OCI-LY3 (cell line): Measurements from ENCODE around the gene INPP5A.
"Not testable (repeated sequence)": the region's sequence is repeated elsewhere in the genome, so short reads cannot be mapped to it uniquely, and the experiment has no call there.

Experiments
- H2AFZ ChIP-seq: fragments of 200-600, 300-600 bp; shearing (Covaris generic); 2 replicates; pipeline ENCODE4 v1.6.0; 2014; ENCODE audit warnings: antibody characterized with exemption, low read depth, low read length
- H3K27ac ChIP-seq: fragments of 200-600, 300-600 bp; sonication (generic); 2 replicates; pipeline ENCODE4 v1.5.1; 2014; ENCODE audit warnings: mild to moderate bottlenecking, low read length, moderate library complexity, mixed read lengths
- H3K27me3 ChIP-seq: fragments of 200-600, 300-600 bp; sonication (generic); 2 replicates; pipeline ENCODE4 v1.6.1; 2014; ENCODE audit warnings: low read depth, low read length, mixed read lengths
- H3K36me3 ChIP-seq: fragments of 200-600, 300-600 bp; sonication (generic); replicated peaks from 2 replicates; pipeline ENCODE3; 2014; ENCODE audit warnings: low read depth, low read length, mixed read lengths
- H3K4me1 ChIP-seq: fragments of 300-600, 200-600 bp; sonication (generic); 2 replicates; pipeline ENCODE4 v1.6.1; 2014; ENCODE audit warnings: low read length, mixed read lengths
- H3K4me2 ChIP-seq: fragments of 200-600, 300-600 bp; sonication (generic); 2 replicates; pipeline ENCODE4 v1.6.1; 2014; ENCODE audit warnings: low read length, mixed read lengths
- H3K4me3 ChIP-seq: fragments of 300-600, 200-600 bp; sonication (generic); 2 replicates; pipeline ENCODE4 v1.5.1; 2014; ENCODE audit warnings: antibody characterized with exemption, mild to moderate bottlenecking, low read length, moderate library complexity
- H3K79me2 ChIP-seq: fragments of 300-600, 200-600 bp; shearing (Covaris generic); 2 replicates; pipeline ENCODE4 v1.6.1; 2014; ENCODE audit warnings: mild to moderate bottlenecking, low read length, mixed read lengths
- H3K9ac ChIP-seq: fragments of 300-600, 200-600 bp; shearing (Covaris generic); 2 replicates; pipeline ENCODE4 v1.6.0; 2014; ENCODE audit warnings: mild to moderate bottlenecking, low read length, moderate library complexity
- H3K9me3 ChIP-seq: fragments of 200-600, 300-600 bp; shearing (Covaris generic); 2 replicates; pipeline ENCODE4 v1.6.1; 2014; ENCODE audit warnings: low read length, mixed read lengths; ENCODE audit not compliant: insufficient read depth
- H4K20me1 ChIP-seq: fragments of 200-600, 300-600 bp; sonication (generic); 2 replicates; pipeline ENCODE4 v1.6.1; 2016; ENCODE audit warnings: low read length, mixed read lengths; ENCODE audit not compliant: insufficient read depth
- EZH2phosphoT487 ChIP-seq: fragments of 200-600 bp; shearing (Covaris generic); IDR thresholded peaks from 2 replicates; pipeline ENCODE4 v1.6.1; 2018; ENCODE audit warnings: antibody characterized with exemption, mixed run types, low read depth
- TF ChIP-seq, protein P1 (sequence below): fragments of 200-600, 300-600 bp; sonication (generic); IDR thresholded peaks from 2 replicates; pipeline ENCODE4 v1.5.1; 2014; ENCODE audit warnings: antibody characterized with exemption, low read length, low read depth

The INPP5A gene

DNA sequence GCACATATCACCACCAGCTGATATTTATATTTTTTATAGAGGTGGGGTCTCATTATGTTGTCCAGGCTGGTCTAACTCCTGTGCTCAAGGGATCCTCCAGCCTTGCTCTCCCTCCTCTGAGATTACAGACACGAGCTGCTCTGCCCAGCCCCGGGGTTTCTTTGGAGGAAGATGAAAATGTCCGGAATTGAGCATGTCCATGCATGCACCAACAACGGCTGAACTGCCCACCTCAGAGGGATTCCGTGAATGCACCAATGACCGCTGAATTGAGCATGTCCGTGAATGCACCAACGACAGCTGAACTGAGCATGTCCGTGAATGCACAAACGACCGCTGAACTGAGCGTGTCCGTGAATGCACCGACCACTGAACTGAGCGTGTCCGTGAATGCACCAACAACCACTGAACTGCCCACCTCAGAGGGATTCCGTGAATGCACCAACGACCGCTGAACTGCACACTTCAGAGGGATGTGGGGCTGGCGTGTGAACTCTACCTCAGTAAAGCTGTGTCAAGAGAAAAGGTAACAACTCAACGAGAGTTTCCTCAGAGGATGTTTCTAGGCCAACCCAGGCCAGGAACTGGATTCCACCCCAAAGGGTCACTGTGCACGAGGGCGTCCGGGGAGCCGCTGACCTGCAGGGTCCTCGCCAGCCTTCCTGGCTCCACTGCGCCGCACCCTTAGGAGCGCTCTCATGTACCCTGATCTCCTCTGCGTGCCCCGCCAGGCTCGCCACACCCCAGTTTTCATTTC, 34.9 kb upstream of the INPP5A start:
- H3K4me2 ChIP-seq: no peak overlapping the region
- no peak overlapping the region for H3K4me3 ChIP-seq
- no peak for TF ChIP-seq EZH2phosphoT487
- TF ChIP-seq, protein P1, sequence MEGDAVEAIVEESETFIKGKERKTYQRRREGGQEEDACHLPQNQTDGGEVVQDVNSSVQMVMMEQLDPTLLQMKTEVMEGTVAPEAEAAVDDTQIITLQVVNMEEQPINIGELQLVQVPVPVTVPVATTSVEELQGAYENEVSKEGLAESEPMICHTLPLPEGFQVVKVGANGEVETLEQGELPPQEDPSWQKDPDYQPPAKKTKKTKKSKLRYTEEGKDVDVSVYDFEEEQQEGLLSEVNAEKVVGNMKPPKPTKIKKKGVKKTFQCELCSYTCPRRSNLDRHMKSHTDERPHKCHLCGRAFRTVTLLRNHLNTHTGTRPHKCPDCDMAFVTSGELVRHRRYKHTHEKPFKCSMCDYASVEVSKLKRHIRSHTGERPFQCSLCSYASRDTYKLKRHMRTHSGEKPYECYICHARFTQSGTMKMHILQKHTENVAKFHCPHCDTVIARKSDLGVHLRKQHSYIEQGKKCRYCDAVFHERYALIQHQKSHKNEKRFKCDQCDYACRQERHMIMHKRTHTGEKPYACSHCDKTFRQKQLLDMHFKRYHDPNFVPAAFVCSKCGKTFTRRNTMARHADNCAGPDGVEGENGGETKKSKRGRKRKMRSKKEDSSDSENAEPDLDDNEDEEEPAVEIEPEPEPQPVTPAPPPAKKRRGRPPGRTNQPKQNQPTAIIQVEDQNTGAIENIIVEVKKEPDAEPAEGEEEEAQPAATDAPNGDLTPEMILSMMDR: no peak
- H3K27ac ChIP-seq: no peak overlapping the region
- no peaks in the 10 kb centered on the region for H3K79me2 ChIP-seq
- H4K20me1 ChIP-seq: no peaks in the 10 kb centered on the region
- no peaks in the 10 kb centered on the region for H3K27me3 ChIP-seq
- H3K9ac ChIP-seq: no peak overlapping the region
- H2AFZ ChIP-seq: no peak overlapping the region
- no peaks in the 10 kb centered on the region for H3K36me3 ChIP-seq
- H3K9me3 ChIP-seq: no peaks in the 10 kb centered on the region
- H3K4me1 ChIP-seq: no peaks in the 10 kb centered on the region

DNA sequence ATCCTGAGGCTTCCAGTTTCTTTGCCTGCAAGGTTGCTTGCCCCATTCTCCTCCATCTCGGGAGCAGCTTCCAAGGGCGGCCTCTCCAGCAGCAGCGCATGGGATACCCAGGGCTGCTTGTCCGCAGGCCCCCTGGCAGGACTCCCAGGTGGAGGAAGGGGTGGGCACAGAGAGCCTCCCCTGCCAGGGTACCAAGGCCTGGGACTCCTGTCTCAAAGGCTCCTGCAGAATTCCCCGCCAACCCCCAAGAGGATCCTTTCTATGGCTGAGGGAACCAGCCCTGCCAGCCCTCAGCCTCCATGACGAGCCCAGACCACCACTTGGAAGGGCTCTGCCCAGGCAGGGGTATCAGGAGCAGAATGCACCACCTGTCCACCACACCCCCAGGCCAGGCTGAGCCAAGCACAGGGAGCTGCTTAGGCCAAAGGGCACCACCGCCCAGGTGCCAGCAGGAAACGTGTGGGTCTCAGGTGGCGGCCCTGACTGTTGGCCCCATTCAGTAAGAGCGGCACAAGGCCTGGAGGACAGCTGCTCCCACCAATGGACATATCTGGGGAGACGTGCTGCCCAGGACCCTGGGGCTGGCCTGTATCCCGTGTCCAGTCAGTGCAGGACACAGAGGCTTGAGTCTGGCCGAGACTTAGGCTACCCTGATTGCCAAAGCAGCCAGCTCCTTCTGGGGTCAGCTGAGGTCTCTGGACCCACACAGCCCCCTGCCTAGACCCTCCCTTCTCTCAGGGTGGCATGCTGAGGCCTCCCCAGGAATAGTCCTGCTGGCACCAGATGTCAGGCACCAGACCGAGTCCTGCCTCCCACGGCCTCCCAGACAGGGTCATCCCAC, 33.8 kb upstream of the INPP5A start:
- Histone ChIP-seq H3K27me3 (no peaks in the 10 kb centered on the region), H4K20me1 (no peaks in the 10 kb centered on the region), H3K4me1 (no peaks in the 10 kb centered on the region), H3K36me3 (no peaks in the 10 kb centered on the region), H3K79me2 (no peaks in the 10 kb centered on the region), H3K9ac (no peak overlapping the region), H3K4me2 (no peak overlapping the region), H3K27ac (no peak overlapping the region), H3K9me3 (no peaks in the 10 kb centered on the region), H2AFZ (no peak overlapping the region), H3K4me3 (no peak overlapping the region)
- no peak for TF ChIP-seq EZH2phosphoT487
- TF ChIP-seq, protein P1: no peak

DNA sequence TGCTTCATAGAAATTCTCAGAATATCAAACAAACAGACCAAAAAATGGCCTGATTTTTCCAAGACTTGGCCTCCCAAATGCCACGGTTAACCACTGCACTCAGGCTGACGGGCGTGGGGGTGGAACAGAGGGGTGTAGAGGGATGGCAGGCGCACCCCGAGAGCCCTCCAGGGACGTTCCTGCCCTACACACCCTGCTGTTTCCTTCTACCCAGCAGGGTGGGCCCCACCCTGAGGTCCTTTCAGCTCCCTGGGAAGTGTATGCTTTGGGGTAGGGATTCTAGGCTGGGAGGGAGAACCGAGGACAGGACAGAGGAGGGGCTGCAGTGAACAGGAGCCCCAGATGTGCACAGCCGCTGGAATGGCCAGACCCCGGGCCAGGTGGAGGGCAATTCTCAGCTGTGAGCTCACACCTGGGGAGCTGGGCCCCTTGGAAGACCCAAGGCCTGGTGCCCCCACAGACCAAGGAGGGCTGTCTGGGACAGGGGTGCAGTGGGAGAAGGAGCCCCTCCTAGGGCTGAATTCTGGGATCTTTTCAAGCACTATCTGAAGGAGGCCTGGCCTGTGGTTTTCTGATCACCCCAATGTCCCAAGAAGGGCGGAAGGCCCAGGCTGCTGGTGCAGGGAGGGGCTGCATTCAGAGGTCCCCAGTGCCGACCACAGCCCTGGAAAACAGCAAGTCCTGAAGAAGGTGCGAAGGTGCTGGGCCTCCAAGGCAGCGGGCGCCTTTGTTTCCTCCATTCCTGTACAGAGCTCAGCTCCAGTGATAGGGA, 32.9 kb upstream of the INPP5A start:
- Histone ChIP-seq H3K27ac (no peak overlapping the region), H3K4me2 (no peak overlapping the region), H3K9ac (no peak overlapping the region), H3K4me1 (no peaks in the 10 kb centered on the region), H4K20me1 (no peaks in the 10 kb centered on the region), H2AFZ (no peak overlapping the region), H3K27me3 (no peaks in the 10 kb centered on the region), H3K4me3 (no peak overlapping the region), H3K79me2 (no peaks in the 10 kb centered on the region), H3K9me3 (no peaks in the 10 kb centered on the region), H3K36me3 (no peaks in the 10 kb centered on the region)
- TF ChIP-seq, protein P1: no peak
- no peak for TF ChIP-seq EZH2phosphoT487

DNA sequence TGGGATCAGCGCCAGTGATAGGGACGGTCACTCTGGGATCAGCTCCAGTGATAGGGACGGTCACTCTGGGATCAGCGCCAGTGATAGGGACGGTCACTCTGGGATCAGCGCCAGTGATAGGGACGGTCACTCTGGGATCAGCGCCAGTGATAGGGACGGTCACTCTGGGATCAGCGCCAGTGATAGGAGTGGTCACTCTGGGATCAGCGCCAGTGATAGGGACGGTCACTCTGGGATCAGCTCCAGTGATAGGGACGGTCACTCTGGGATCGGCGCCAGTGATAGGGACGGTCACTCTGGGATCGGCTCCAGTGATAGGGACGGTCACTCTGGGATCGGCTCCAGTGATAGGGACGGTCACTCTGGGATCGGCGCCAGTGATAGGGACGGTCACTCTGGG, 32.0 kb upstream of the INPP5A start:
- H3K9ac ChIP-seq, H2AFZ ChIP-seq, H3K4me1 ChIP-seq, H3K79me2 ChIP-seq, H3K9me3 ChIP-seq, H3K4me3 ChIP-seq, H4K20me1 ChIP-seq, H3K36me3 ChIP-seq, H3K27me3 ChIP-seq, H3K4me2 ChIP-seq, H3K27ac ChIP-seq: not testable (repeated sequence)
